Measurements from ENCODE around the gene SERPINB2. TPM values are rescaled to one million over a fixed set of nuclear protein-coding genes. Genes with fewer than 3 reads are reported as not detected.

Gene SERPINB2
- total and polyA plus RNA-seq, 2 experiments from 2014 or later = not detected

- Histone ChIP-seq H3K4me3 (no peak overlapping the region), H3K36me3 (no peaks in the 10 kb centered on the region), H3K4me1 (ENCODE audit: low read depth) (no peaks in the 10 kb centered on the region), H3K27me3 (peaks cover 5% of the 10 kb centered on the region), H3K9me3 (ENCODE audit: low read depth) (no peaks in the 10 kb centered on the region), H3K27ac (no peak overlapping the region)
- TF ChIP-seq CTCF (IDR thresholded peaks at IDR 0.05; ENCODE audit: low read depth, low read length) = no peak
- DNase-seq (ENCODE audit: low read depth in 1 of 2, low spot score in 1 of 2) = no peak
Measured at GRCh38 chr18:63850636-63851035, 36.9 kb upstream of the SERPINB2 start.

- no peak for DNase-seq (ENCODE audit: low read depth in 1 of 2, low spot score in 1 of 2)
- Histone ChIP-seq H3K27me3 (no peaks in the 10 kb centered on the region), H3K36me3 (no peaks in the 10 kb centered on the region), H3K4me3 (no peak overlapping the region), H3K9me3 (ENCODE audit: low read depth) (no peaks in the 10 kb centered on the region), H3K27ac (no peak overlapping the region), H3K4me1 (ENCODE audit: low read depth) (no peaks in the 10 kb centered on the region)
- no peak for TF ChIP-seq CTCF (IDR thresholded peaks at IDR 0.05; ENCODE audit: low read depth, low read length)
Measured at GRCh38 chr18:63858456-63858855, 29.0 kb upstream of the SERPINB2 start.

- Histone ChIP-seq H3K4me1 (ENCODE audit: low read depth) (no peaks in the 10 kb centered on the region), H3K27ac (no peak overlapping the region), H3K9me3 (ENCODE audit: low read depth) (no peaks in the 10 kb centered on the region), H3K27me3 (no peaks in the 10 kb centered on the region), H3K36me3 (no peaks in the 10 kb centered on the region), H3K4me3 (no peak overlapping the region)
- DNase-seq (ENCODE audit: low read depth in 1 of 2, low spot score in 1 of 2) = no peak
- TF ChIP-seq CTCF (IDR thresholded peaks at IDR 0.05; ENCODE audit: low read depth, low read length) = no peak
Measured at GRCh38 chr18:63859781-63860475, 27.6 kb upstream of the SERPINB2 start.

- TF ChIP-seq CTCF (IDR thresholded peaks at IDR 0.05; ENCODE audit: low read depth, low read length) = no peak
- Histone ChIP-seq H3K4me3 (no peak overlapping the region), H3K27me3 (no peaks in the 10 kb centered on the region), H3K36me3 (no peaks in the 10 kb centered on the region), H3K27ac (no peak overlapping the region), H3K9me3 (ENCODE audit: low read depth) (no peaks in the 10 kb centered on the region), H3K4me1 (ENCODE audit: low read depth) (no peaks in the 10 kb centered on the region)
- no peak for DNase-seq (ENCODE audit: low read depth in 1 of 2, low spot score in 1 of 2)
Measured at GRCh38 chr18:63860531-63860930, 27.0 kb upstream of the SERPINB2 start.

- no peaks in the 10 kb centered on the region for H3K4me1 ChIP-seq (ENCODE audit: low read depth)
Measured at GRCh38 chr18:63867368-63868125, 20.0 kb upstream of the SERPINB2 start.

More at GRCh38 chr18:63867368-63868125, 20.0 kb upstream of the SERPINB2 start:
- H3K27ac ChIP-seq = no peak overlapping the region
- H3K27me3 ChIP-seq = no peaks in the 10 kb centered on the region
- no peaks in the 10 kb centered on the region for H3K36me3 ChIP-seq
- no peak for DNase-seq (ENCODE audit: low read depth in 1 of 2, low spot score in 1 of 2)
- H3K9me3 ChIP-seq (ENCODE audit: low read depth) = no peaks in the 10 kb centered on the region
- no peak for TF ChIP-seq CTCF (IDR thresholded peaks at IDR 0.05; ENCODE audit: low read depth, low read length)
- no peak overlapping the region for H3K4me3 ChIP-seq
